Karpas-422 (cell line): ENCODE data around the gene NUTM2A. TPM values are rescaled to one million over a fixed set of nuclear protein-coding genes. Genes with fewer than 3 reads are reported as not detected.
"Not testable (repeated sequence)": the region's sequence is repeated elsewhere in the genome, so short reads cannot be mapped to it uniquely, and the experiment has no call there.

Experiments
- DNase-seq: peaks from one replicate; pipeline ENCODE4 v3.0.0-alpha.2; 2015
- H2AFZ ChIP-seq: fragments of 200-600 bp; sonication (generic); 2 replicates; pipeline ENCODE4 v1.6.1; 2014; ENCODE audit warnings: antibody characterized with exemption, low read length, mixed read lengths
- H3K27ac ChIP-seq: fragments of 200-600 bp; sonication (generic); 2 replicates; pipeline ENCODE4 v1.5.1; 2014; ENCODE audit warnings: mild to moderate bottlenecking, low read length, moderate library complexity
- H3K27me3 ChIP-seq: fragments of 200-600 bp; sonication (generic); 2 replicates; pipeline ENCODE4 v1.6.1; 2014; ENCODE audit warnings: low read length, mixed read lengths
- H3K36me3 ChIP-seq: fragments of 200-600 bp; sonication (generic); 2 replicates; pipeline ENCODE4 v1.6.1; 2014; ENCODE audit warnings: low read length, mixed read lengths; ENCODE audit not compliant: insufficient read depth
- H3K4me1 ChIP-seq: fragments of 200-600 bp; sonication (generic); 2 replicates; pipeline ENCODE4 v1.6.1; 2014; ENCODE audit warnings: mild to moderate bottlenecking, low read length, mixed read lengths
- H3K4me2 ChIP-seq: fragments of 200-600 bp; sonication (generic); 2 replicates; pipeline ENCODE4 v1.6.1; 2014; ENCODE audit warnings: low read length, low read depth, mild to moderate bottlenecking; ENCODE audit not compliant: poor library complexity, severe bottlenecking
- H3K4me3 ChIP-seq: fragments of 200-600 bp; sonication (generic); 2 replicates; pipeline ENCODE4 v1.5.1; 2014; ENCODE audit warnings: mild to moderate bottlenecking, antibody characterized with exemption, low read length, mixed read lengths
- H3K79me2 ChIP-seq: fragments of 200-600 bp; sonication (generic); 2 replicates; pipeline ENCODE4 v1.6.1; 2014; ENCODE audit warnings: mild to moderate bottlenecking, low read length, mixed read lengths
- H3K9ac ChIP-seq: fragments of 200-600 bp; sonication (generic); 2 replicates; pipeline ENCODE4 v1.6.0; 2014; ENCODE audit warnings: low read length
- H3K9me2 ChIP-seq: fragments of 200-600 bp; sonication (generic), shearing (Covaris generic); replicated peaks from 2 replicates; pipeline ENCODE4 v1.6.0; 2014; ENCODE audit warnings: mild to moderate bottlenecking, low read length, moderate library complexity; ENCODE audit not compliant: insufficient read depth
- H3K9me3 ChIP-seq: fragments of 300-700, 200-600 bp; sonication (generic); 2 replicates; pipeline ENCODE4 v1.6.1; 2014; ENCODE audit warnings: low read length, mixed read lengths
- H4K20me1 ChIP-seq: fragments of 200-600 bp; sonication (generic); 2 replicates; pipeline ENCODE4 v1.6.1; 2014; ENCODE audit warnings: mild to moderate bottlenecking, antibody characterized with exemption, low read length, low read depth; ENCODE audit not compliant: insufficient read depth
- total RNA-seq: library from RNA; depleted of rRNA; stranded (reverse); fragments of >200 nt; shearing (Covaris generic); gene quantifications from 2 replicates; pipeline ENCODE4 v1.2.3, GENCODE V29; 2014; ENCODE audit warnings: low replicate concordance; rRNA removed

The NUTM2A gene, protein sequence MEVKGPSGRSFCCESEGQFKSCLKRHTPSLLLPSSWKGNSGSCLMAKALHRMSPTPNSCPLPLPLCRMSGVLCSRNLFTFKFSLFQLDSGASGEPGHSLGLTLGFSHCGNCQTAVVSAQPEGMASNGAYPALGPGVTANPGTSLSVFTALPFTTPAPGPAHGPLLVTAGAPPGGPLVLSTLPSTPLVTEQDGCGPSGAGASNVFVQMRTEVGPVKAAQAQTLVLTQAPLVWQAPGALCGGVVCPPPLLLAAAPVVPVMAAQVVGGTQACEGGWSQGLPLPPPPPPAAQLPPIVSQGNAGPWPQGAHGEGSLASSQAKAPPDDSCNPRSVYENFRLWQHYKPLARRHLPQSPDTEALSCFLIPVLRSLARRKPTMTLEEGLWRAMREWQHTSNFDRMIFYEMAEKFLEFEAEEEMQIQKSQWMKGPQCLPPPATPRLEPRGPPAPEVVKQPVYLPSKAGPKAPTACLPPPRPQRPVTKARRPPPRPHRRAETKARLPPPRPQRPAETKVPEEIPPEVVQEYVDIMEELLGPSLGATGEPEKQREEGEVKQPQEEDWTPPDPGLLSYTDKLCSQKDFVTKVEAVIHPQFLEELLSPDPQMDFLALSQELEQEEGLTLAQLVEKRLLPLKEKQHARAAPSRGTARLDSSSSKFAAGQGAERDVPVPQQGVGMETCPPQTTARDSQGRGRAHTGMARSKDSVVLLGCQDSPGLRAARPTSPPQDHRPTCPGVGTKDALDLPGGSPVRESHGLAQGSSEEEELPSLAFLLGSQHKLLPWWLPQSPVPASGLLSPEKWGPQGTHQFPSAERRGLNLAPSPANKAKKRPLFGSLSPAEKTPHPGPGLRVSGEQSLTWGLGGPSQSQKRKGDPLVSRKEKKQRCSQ
- 0.14 and 0.26 TPM in 2 replicates for total RNA-seq

- not testable (repeated sequence) for H3K4me1 ChIP-seq, H3K4me2 ChIP-seq, DNase-seq, H3K9me2 ChIP-seq, H3K9ac ChIP-seq, H3K36me3 ChIP-seq, H3K79me2 ChIP-seq, H3K27ac ChIP-seq, H4K20me1 ChIP-seq, H3K4me3 ChIP-seq, H3K9me3 ChIP-seq, H2AFZ ChIP-seq, H3K27me3 ChIP-seq
Measured at GRCh38 chr10:87225148-87225547, at the start of gene NUTM2A. Gene NUTM2A, plus strand, starts transcription at chr10:87225448. Its CDS starts 383 bp downstream, at chr10:87225831.

DNA sequence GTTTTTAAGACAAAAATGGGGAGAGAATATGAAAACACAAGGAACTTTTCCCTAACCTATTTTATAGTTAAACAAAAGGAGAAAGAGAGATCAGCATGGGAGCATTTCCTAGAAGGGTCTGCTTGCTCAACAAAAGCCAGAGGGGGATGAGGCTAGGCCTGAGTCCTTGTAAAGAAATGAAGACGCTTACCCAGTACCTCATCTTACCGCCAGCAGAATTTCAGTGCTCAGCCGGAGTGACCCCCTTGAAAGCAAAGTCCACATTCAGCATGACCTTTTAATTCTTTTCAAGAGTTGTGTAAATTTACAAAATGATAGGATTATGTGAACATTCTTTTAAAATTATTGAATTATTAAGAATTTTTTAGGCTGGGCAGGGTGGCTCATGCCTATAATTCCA, 47.7 kb upstream of the NUTM2A start:
- not testable (repeated sequence) for H3K36me3 ChIP-seq, H3K9me2 ChIP-seq, H3K4me1 ChIP-seq, DNase-seq, H3K27me3 ChIP-seq, H3K79me2 ChIP-seq, H3K9me3 ChIP-seq, H2AFZ ChIP-seq, H4K20me1 ChIP-seq, H3K4me3 ChIP-seq, H3K9ac ChIP-seq, H3K27ac ChIP-seq, H3K4me2 ChIP-seq

GRCh38 chr10:87184421-87184820, 40.8 kb upstream of the NUTM2A start:
- H3K36me3 ChIP-seq, H3K9ac ChIP-seq, H3K4me3 ChIP-seq, H3K79me2 ChIP-seq, H4K20me1 ChIP-seq, H2AFZ ChIP-seq, H3K27ac ChIP-seq, H3K4me1 ChIP-seq, H3K27me3 ChIP-seq, H3K9me2 ChIP-seq, H3K4me2 ChIP-seq, H3K9me3 ChIP-seq, DNase-seq: not testable (repeated sequence)

DNA sequence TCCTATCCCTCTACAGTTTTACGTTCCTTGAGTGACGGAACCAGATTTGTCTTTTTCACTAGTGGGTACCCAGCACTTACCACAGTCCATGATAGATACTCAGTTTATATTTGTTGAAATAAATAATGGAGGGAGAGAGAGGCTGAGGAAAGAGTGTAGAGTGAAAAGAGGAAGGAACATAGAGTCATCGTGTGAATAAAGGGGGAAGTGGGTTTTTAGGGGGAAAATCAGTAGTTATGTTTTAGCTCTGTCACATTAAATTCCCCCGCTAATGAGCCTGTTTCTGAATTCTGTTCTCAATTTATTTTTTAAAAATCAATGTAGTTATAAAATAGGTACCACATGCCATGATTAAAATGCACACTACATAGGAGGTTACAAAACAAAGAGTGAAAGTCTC, 39.2 kb upstream of the NUTM2A start:
- H4K20me1 ChIP-seq, H3K4me1 ChIP-seq, H3K9me3 ChIP-seq, H3K79me2 ChIP-seq, H3K4me3 ChIP-seq, H3K27ac ChIP-seq, H3K9me2 ChIP-seq, H3K9ac ChIP-seq, DNase-seq, H3K4me2 ChIP-seq, H2AFZ ChIP-seq, H3K27me3 ChIP-seq, H3K36me3 ChIP-seq: not testable (repeated sequence)

DNA sequence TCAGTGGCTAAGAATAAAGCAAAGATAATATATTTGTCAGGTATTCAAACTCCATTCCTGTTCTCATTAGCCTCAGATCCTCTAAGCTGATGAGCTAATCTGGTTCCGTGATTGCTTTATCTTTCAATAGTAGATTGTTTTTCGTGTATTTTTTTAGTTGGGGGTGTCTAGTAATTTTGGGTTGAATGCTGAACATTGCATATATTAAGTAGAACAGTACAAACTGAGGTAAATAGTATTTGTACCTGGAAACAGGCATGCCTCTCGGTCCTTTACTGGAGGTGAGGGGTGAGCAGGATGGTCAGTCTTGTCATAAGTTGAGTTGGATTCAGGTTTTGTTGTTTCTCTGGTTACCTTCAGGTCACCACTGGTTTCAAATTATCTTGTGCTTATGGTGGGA, 37.7 kb upstream of the NUTM2A start:
- H3K79me2 ChIP-seq, H3K9me2 ChIP-seq, H3K9me3 ChIP-seq, H3K4me2 ChIP-seq, H3K4me3 ChIP-seq, H4K20me1 ChIP-seq, H3K4me1 ChIP-seq, DNase-seq, H3K27ac ChIP-seq, H2AFZ ChIP-seq, H3K9ac ChIP-seq, H3K36me3 ChIP-seq, H3K27me3 ChIP-seq: not testable (repeated sequence)

GRCh38 chr10:87191841-87192240, 33.4 kb upstream of the NUTM2A start:
- not testable (repeated sequence) for H2AFZ ChIP-seq, H4K20me1 ChIP-seq, DNase-seq, H3K4me1 ChIP-seq, H3K79me2 ChIP-seq, H3K27ac ChIP-seq, H3K9me2 ChIP-seq, H3K27me3 ChIP-seq, H3K9ac ChIP-seq, H3K36me3 ChIP-seq, H3K4me2 ChIP-seq, H3K4me3 ChIP-seq, H3K9me3 ChIP-seq

GRCh38 chr10:87200924-87201323, 24.3 kb upstream of the NUTM2A start:
- not testable (repeated sequence) for H3K9me3 ChIP-seq, H2AFZ ChIP-seq

DNA sequence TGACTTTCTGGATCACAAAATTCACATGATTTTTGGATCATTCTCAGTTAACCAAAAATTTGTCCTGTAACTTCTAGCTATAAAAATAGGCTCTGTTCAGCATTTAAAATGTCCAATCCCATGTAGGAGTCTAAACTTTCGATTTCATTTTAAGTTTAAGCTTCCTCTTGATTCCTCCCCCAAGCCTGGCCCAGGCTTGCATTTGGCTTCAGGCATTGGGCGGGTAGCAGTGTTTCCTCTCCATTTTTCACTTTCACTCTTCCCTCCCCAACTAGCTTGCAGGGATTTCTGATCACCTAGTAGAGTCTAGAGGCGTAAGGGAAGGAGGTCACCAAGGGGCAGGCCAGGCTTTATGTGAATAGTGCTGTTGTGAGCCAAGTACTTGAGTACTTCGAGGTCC, 20.4 kb upstream of the NUTM2A start:
- H3K4me3 ChIP-seq, DNase-seq: not testable (repeated sequence)

More at GRCh38 chr10:87200924-87201323, 24.3 kb upstream of the NUTM2A start:
- H3K4me1 ChIP-seq, H3K36me3 ChIP-seq, H3K9ac ChIP-seq, H4K20me1 ChIP-seq, H3K4me2 ChIP-seq, H3K27me3 ChIP-seq, H3K27ac ChIP-seq, H3K79me2 ChIP-seq, H3K4me3 ChIP-seq, DNase-seq, H3K9me2 ChIP-seq: not testable (repeated sequence)

More for the DNA sequence above, 20.4 kb upstream of the NUTM2A start:
- H3K9me3 ChIP-seq, H3K27me3 ChIP-seq, H3K9me2 ChIP-seq, H3K9ac ChIP-seq, H3K4me2 ChIP-seq, H2AFZ ChIP-seq, H3K27ac ChIP-seq, H3K79me2 ChIP-seq, H4K20me1 ChIP-seq, H3K4me1 ChIP-seq, H3K36me3 ChIP-seq: not testable (repeated sequence)
